GM18870 (cell line): ENCODE measurements around the gene UNC45B.
A peak's percentile ranks its signal among the peaks of the same experiment; 100 is the strongest.
"Not testable (repeated sequence)": the region's sequence is repeated elsewhere in the genome, so short reads cannot be mapped to it uniquely, and the experiment has no call there.

Experiments used
- ATAC-seq: cut with Tn5 transposase; IDR thresholded peaks from one replicate; pipeline ENCODE4 v1.9.1; 2021; ENCODE audit warnings: moderate library complexity; ENCODE audit not compliant: unreplicated experiment

The UNC45B gene

DNA sequence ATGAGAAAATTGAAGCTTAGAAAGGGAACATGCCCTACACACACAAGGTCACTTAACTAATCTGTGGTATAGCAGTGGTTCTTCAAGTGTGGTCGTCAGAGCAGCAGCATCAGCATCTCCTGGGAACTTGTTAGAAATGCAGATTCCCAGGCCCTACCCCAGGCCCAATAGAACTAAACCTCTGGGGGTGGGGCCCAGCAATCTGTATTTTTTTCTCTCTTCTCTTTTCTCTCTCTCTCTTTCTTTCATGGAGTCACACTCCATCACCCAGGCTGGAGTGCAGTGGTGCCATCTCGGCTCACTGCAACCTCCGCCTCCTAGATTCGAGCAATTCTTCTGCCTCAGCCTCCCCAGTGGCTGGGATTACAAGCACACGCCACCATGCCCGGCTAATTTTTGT, 9.4 kb upstream of the UNC45B start:
- ATAC-seq, result no peak

DNA sequence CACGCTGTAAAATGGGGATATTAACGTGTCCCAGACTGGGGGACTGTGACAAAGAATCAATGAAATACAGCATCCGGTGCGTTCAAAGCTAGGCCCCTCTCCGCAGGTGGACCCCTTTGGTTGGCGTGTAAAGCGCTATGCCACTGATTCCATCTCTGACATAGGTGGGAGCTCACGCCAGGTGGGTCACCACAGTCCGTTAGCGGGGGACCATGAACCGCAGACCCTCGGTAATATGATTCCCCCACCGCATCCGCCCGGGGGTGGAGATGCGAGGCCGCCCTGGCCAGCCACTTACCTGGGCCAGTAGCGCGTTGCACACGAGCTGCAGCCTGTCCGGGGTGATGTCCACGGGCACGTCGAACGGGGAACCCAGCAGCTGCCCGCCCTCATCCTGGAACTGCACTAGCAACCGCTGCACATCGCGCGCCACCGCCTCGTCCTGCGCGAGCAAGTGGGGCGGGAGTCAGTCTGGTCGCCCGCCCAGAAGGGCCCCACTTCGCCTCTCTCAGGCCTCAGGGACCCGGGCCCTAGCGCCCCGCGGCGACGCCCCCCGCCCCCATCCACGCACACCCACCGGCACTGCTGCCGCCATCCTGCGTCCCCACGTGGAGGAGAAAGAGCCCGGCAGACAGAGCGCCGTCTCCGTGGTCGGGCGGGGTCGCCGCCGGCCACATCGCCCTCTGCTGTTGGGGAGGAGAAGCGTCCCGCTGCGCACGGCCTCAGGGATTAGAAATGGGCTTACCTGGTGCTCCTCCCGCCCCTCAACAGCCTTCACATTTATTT, 5.7 kb upstream of the UNC45B start, which contains the start of gene NLE1:
Gene NLE1 (minus strand): TSS at position 623 of the 786 bp plus-strand sequence. CDS start 28 bp downstream, at position 595.
- ATAC-seq, result peak; percentile 61

DNA sequence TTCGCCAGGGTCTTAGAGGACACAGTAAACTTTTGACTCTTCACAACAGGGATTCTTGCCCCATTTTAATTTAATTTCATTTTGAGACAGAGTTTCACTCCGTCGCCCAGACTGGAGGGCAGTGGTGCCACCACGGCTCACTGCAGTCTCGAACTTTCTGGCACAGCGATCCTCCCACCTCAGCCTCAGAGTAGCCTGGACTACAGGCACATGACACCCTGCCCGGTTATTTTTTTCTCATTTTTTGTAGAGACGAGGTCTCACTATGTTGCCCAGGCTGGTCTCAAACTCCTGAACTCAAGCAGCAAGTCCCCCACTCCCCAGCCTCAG, 5.2 kb upstream of the UNC45B start:
- peak; percentile 15 for ATAC-seq

DNA sequence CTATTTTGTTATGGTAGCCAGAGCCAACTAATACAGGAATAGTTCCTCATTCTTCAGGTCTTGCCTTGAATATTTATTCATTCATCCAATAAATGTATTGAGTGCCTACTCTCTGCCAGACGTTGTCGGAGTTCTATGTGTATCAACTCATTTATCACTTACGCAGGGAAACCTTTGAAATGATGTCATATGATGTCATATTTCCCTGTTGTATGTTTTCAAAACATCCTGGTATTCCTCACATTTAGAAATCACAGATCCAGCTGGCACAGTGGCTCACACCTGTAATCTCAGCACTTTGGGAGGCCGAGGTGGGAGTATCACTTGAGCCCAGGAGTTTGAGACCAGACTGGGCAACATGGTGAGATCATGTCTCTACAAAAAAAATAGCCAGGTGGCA, 2.8 kb upstream of the UNC45B start:
- no peak for ATAC-seq

DNA sequence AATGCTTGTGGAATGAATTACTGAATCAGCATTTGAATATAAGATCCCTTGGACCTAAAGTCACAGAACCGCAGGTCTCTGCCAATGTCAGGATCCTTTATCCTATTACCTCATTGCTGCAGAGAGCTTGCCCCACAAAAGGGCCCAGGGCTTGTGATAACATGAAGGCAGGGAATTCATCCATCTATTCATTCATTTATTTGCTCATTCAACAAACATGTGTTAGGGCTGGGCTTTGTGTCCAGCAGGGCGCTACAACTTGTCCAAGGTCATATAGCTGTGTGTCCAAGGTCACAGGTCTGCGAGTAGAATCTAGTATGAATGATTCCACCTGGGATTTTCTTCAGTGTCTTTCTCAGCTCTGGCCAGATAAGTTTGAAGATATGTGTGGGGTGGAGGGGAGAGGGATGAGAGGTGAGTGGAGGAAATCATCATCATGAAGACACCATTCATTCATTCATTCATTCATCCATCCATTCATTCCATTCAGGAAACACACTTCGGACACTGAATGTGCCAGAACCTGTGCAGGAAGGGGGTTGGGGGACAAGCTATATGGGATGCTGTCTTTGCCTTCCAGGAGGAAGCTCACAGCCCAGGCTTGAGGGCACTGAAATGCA, 1.3 kb upstream of the UNC45B start:
- ATAC-seq, result no peak

DNA sequence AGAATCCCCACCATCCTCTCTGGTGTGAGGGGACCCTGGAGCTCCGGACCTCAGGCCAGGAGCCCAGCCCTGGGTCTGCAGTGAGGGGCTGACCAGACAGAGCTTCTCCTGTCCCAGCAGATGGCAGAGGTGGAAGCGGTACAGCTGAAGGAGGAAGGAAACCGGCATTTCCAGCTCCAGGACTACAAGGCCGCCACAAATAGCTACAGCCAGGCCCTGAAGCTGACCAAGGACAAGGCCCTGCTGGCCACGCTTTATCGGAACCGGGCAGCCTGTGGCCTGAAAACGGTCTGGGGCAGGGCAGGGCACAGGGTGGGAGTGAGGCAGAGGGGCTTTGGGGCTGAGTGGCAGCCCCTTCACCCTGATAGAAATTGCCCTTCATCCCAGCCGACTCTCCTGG, 527 bp downstream of the UNC45B start:
- no peak for ATAC-seq

DNA sequence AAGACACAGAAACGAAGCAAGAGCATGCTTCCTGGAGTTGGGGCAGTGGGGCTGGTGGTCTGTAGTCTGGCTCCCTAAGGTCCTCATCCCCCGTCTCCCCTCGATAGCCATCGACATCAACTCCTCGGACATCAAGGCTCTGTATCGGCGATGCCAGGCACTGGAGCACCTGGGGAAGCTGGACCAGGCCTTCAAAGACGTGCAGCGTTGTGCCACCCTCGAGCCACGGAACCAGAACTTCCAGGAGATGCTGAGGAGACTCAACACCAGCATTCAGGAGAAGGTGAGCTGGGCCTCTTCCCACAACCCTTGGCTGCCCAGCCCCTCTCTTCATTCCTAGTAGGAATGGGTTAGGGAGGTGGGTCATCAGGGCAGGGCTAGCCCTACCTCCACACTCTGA, 2.3 kb downstream of the UNC45B start:
- no peak for ATAC-seq

DNA sequence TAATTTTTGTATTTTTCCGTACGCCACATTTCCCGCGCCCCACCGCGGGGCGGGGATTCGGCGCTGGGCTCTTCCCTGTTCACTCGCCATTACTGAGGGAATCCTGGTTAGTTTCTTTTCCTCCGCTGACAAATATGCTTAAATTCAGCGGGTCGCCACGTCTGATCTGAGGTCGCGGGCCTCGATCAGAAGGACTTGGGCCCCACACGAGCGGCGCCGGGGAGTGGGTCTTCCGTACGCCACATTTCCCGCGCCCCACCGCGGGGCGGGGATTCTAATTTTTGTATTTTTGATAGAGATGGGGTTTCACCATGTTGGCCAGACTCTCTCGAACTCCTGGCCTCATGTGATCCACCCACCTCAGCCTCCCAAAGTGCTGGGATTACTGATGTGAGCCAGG, 3.5 kb downstream of the UNC45B start:
- ATAC-seq, result not testable (repeated sequence)

DNA sequence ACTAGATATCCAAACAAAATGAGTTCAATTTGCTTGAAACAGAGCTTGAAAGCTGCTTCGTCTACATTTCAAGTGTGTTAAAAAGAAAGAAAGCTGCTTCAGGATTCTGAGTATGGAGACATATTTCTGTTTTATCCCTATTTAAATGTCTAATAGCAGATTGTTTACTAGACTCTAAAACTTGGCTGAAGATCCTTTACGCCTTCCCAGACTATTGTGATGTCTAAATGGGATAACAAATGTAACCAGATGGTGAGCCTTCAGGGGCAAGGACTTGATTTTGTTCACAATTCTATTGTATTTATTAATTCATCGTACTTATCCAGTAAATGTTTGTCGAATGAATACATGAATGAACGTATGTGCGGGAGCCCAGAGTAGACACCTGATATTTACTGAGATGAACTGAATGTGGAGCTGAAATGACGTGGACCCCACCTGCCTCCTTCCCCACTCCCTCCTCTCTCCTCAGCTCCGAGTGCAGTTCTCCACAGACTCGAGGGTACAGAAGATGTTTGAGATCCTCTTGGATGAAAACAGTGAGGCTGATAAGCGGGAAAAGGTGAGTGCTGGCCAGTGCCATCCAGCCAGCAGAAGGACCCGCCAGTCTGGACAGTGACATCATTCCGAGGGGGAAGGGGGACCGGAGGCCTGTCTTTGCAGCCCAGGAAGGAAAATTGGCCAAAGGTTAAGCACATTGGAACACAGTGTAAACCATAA, 5.0 kb downstream of the UNC45B start:
- ATAC-seq, result no peak

DNA sequence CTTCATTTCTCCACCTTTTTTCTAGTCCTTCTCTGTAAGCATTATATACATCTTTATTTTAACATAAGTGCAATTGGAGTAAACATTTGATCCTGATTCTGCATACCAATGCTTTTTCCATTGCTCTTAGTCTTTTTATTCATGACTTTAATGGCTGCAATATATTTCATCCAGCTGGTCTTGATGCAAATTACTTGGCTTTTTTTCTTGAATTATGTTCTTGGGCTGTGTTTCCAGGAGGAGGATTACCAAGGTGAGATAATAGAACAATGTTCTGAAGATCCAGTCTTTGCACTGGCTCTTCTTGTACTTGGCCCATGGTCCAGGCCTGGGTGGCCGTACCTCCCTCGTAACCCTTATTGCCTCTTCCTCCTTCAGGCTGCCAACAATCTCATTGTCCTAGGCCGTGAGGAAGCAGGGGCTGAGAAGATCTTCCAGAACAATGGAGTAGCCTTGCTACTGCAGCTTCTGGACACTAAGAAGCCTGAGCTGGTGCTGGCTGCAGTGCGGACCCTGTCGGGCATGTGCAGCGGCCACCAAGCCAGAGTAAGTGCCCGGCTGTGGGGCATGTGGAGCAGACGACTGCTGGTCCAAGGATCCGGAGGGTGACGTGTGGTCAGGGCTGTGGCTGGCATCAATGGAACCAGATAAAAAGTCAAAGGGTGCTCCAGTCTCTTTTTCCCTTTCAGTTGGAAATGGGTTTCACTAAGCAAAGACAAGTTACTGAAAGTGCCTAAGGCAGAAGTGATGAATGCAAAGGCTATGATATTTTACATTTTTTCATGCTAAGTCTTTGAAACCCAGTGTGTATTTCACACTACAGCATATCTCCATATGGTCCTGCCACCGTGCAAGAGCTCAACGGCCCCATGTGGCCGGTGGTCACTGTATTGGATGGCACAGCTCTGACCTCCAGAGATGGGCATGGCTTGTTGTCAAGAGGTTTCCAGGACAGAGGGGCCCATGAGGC, 6.9 kb downstream of the UNC45B start:
- ATAC-seq, result no peak

DNA sequence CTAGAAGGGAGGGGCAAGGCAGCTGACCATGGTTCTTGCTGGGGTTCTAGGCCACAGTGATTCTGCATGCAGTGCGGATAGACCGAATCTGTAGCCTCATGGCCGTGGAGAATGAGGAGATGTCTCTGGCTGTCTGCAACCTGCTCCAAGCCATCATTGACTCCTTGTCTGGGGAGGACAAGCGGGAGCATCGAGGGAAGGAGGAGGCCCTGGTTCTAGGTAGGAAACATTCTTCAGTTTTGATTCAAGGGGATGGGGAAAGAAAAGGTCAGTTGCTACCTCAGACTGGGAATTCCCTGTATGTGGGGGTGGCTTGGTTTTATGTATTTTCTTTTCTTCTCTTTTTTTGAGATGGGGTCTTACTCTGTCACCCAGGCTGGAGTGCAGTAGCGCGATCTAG, 7.6 kb downstream of the UNC45B start:
- no peak for ATAC-seq

DNA sequence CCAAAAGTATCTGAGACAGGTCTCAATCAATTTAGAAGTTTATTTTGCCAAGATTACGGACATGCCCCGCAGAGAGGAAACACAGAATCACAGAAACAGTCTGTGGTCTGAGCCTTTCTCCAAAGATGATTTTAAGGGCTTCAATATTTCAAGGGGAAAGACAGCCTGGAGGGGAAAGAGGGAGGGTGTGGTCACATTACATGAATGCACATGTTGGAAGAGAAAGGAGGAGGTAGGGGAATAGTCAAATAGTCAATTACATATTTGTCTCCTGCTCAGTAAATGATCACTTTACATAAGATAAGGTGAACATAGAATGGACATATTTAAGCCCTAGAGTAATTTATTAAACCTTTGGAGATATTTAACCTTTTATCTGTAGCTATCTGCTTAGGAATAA, 12.3 kb downstream of the UNC45B start:
- ATAC-seq, result no peak

DNA sequence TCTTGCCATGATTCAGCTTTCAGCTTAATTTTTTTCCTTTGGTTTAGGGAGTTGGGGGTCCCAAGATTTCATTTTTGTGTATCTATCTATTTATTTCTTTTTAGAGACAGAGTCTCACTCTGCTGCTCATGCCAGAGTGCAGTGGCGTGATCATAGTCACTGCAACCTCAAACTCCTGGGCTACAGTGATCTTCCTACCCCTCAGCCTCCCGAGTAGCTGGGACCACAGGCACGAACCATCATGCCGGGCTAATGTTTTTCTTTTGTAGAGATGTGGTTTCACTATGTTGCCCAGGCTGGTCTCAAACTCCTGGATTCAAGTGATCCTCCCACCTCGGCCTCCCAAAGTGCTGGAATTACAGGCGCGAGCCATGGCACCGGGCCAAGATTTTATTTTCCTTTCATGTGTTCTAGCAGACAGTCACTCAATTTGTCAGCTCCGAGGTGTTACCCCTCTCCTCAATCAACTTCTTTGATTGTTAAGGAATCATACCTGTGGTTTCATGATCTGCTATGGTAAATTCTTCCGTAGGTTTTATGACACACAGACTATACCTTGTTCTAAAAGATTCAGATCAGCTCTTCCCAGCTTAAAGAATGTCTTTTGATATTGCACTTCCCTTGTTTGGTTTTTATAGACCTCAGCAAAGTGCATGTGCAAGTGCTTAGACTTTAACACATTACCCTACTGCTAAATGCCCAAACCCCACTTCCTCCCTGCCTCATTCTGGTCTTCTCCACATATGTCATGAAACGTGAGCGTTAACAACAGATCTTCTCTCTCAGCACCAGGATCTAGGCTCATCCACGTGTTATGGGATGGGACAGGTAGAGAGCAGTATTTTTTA, 13.0 kb downstream of the UNC45B start:
- ATAC-seq, result no peak

DNA sequence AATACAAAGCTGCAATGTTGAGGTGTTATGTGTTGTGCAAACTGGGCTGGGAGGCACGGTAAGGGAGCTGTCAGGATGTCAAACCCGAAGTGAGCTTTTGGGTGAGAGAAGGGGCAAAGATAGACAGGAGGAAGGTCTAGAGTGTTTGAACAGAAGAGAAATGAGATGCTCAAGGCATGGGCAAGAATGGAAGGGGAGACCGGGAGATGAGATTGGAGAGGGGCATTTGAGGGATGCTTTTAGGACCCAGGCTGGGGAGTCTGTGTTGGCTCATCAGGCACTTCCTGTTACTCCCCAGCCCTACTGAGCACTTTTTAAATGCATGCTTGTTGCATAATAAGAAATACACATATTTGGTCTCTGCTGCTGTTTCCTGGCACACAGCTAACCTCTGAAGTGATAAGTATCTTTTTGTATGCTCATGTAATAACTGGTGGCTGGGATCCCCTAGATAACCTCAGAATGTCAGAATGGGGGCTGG, 13.7 kb downstream of the UNC45B start:
- ATAC-seq, result no peak

DNA sequence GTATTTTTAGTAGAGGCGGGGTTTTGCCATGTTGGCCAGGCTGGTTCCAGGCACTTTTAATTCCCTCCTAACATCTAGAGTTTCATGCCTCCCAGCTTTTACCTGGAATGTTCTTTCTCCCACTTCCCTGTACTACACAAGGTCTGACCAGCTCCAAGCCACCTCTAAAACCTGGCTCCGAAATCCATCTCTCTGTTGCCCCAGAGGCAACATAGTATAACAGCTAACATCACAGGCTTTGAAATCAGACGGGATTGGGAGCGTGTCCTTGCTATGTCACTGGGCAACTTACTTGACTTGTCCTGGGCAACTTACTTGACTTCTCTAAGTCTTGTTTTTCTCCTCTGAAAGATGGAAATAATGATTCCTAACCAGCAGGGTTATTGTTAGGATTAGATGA, 15.1 kb downstream of the UNC45B start:
- ATAC-seq, result no peak

DNA sequence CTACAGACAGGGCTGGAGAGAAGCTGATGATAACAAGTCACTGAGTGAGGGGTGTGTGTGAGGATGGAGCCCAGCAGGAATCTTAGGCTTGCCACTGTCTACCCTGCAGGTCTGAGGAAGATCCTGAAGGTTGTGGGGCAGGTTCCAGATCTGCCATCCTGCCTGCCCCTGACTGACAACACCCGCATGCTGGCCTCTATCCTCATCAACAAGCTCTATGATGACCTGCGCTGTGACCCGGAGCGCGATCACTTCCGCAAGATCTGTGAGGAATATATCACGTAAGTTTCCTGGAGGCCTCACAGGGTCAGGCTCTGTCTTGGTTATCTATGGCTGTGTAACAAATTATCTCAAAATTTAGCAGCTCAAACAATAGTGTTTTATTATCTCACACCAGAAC, 16.3 kb downstream of the UNC45B start:
- no peak for ATAC-seq

DNA sequence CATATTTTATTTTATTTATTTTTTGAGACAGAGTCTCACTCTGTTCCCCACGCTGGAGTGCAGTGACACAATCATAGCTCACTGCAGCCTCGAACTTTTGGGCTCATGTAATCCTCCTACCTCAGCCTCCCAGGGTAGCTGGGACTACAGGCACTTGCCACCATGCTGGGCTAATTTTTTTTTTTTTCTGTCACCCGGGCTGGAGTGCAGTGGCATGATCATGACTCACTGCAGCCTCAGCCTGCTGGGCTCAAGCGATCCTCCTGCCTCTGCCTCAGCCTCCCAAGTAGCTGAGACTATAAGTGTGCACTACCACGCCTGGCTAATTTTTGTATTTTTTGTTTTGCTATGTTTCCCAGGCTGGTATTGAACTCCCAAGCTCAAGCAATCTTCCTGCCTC, 17.1 kb downstream of the UNC45B start:
- no peak for ATAC-seq

DNA sequence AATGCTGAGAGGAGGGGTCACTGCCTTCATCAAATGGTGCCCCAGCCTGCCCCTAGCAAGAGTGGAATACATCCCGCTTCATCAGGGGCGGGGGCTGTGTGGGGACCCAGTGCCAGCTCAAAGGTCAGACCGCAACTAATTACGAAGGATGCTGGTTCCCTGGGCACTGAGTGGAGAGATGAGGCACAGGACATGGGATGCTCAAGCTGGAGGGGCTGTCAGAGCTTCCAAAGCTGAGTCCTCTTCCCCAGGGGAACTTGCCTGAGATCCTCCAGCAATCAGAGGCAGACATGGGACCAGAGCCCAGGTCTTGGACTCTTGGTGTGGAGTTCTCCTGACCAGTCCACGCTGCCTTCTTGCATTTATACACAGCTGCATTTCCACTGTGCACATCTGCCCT, 18.9 kb downstream of the UNC45B start:
- no peak for ATAC-seq

DNA sequence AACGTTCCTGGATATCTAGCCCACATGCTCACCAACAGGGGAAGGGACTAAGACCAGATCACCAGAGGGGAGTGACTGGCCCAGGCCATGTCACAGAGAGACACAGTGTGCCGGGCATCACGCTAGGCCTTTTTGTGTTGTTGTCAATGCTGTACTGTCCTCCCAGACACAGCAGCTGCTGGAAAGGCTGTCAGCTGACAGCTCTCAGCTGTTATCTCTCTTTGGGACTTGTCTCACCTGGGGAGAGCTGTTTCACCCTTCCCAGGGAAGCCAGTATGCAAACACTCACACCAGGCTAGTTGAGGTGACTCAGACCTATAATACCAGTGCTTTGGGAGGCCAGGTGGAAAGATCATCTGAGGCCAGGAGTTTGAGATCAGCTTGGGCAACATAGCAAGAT, 19.4 kb downstream of the UNC45B start:
- no peak for ATAC-seq

DNA sequence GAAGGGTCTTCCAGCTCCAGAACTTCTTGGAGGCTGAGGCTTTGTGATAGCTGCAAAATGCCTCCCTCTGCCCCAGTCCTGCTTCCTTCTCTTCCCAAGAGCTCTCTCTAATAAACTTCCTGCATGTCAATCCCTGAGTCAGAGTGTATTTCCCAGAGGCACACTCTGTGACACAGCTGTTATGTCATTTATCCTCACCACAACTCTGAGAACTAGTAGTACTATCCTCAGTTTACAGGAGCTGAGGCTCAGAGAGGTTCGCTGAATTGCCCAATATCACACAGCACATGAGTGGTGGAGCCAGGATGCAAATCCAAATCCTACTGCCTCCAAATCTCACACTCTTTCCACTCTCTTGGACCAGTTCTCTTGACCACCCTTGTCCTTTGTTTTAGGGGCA, 20.0 kb downstream of the UNC45B start:
- ATAC-seq, result no peak
